Sigmoid colon (tissue), 7 donors: ENCODE measurements around the gene KRTAP5-11. TPM values are rescaled to one million over a fixed set of nuclear protein-coding genes. Genes with fewer than 3 reads are reported as not detected.

Experiments used
- DNase-seq: peaks from one replicate; pipeline ENCODE4 v3.0.0-alpha.2; 2019
- H3K27ac ChIP-seq, 4 donors: fragments of 200-600 bp; sonication (generic); one replicate each; pipeline ENCODE4 v1.5.1; 2016 to 2019; ENCODE audit warnings: mild to moderate bottlenecking in 1 of 4
- H3K27me3 ChIP-seq, 3 donors: fragments of 200-600 bp; sonication (generic); one replicate each; pipeline ENCODE4 v1.5.1; 2019; ENCODE audit warnings: mild to moderate bottlenecking in 1 of 3
- H3K36me3 ChIP-seq, 4 donors: fragments of 200-600 bp; sonication (generic); one replicate each; pipeline ENCODE4 v1.5.1; 2016 to 2019
- H3K4me1 ChIP-seq, 4 donors: fragments of 200-600 bp; sonication (generic); one replicate each; pipeline ENCODE4 v1.5.1; 2017 to 2019
- H3K4me3 ChIP-seq, 4 donors: fragments of 200-600 bp; sonication (generic); one replicate each; pipeline ENCODE4 v1.5.1; 2017 to 2019; ENCODE audit warnings: mild to moderate bottlenecking in 2 of 4, moderate library complexity in 1 of 4
- H3K9me3 ChIP-seq, 4 donors: fragments of 200-600 bp in 3 of 4; sonication (generic) in 3 of 4; one replicate each; pipeline versions ENCODE4 v1.5.1 to v1.6.1; 2013 to 2019
- EP300 ChIP-seq, 4 donors: sonication (generic); formaldehyde crosslinking; IDR thresholded peaks; one replicate each; pipeline ENCODE4 v1.6.1; 2017; ENCODE audit warnings: antibody characterized with exemption in 4 of 4
- POLR2A ChIP-seq, 2 donors: fragments of 450-650 bp; IDR thresholded peaks; one replicate each; pipeline ENCODE4 v1.6.1; 2016; ENCODE audit warnings: antibody characterized with exemption in 2 of 2, mild to moderate bottlenecking in 2 of 2, moderate library complexity in 2 of 2
- POLR2AphosphoS5 ChIP-seq, 4 donors: sonication (generic); formaldehyde crosslinking; IDR thresholded peaks; one replicate each; pipeline ENCODE4 v1.6.1; 2017; ENCODE audit warnings: antibody characterized with exemption in 4 of 4
- WGBS, 2 donors: extraction: QIAGEN DNeasy Blood & Tissue Kit; methylation state at CpG; one replicate each; pipeline ENCODE4 v1.1.7; 2013; 5-methylcytosine and 5-hydroxymethylcytosine counted together
- intact Hi-C: fragments of 100-400 bp; cut with DNase I; formaldehyde crosslinking; loops from one replicate; pipeline ENCODE4 v1.15.1; 2023
- polyA plus RNA-seq, 3 donors: library from polyadenylated mRNA; stranded (reverse); fragments of 200-250 nt; gene quantifications; one replicate each; pipeline ENCODE4 v1.2.3, GENCODE V29; 2013
- total RNA-seq, 4 donors: library from RNA; depleted of rRNA; stranded (reverse); fragments of >200 nt; gene quantifications; one replicate each; pipeline ENCODE4 v1.1.0, GENCODE V29; 2016
- TF ChIP-seq, protein P1 (sequence below), 4 experiments: fragments of 450-650 bp in 3 of 4; fragments of 200-600 bp in 1 of 4; IDR thresholded peaks; one replicate each; pipeline ENCODE4 v1.5.1; 2016 to 2019; ENCODE audit warnings: antibody characterized with exemption in 4 of 4, mild to moderate bottlenecking in 3 of 4, moderate library complexity in 2 of 4
- donor health status: healthy with polysubstance abuse.
- donor health status: Bipolar disorder and iron deficiency.
- donor health status: healthy.

The KRTAP5-11 gene
- total and polyA plus RNA-seq, 7 donors, result not detected

DNA sequence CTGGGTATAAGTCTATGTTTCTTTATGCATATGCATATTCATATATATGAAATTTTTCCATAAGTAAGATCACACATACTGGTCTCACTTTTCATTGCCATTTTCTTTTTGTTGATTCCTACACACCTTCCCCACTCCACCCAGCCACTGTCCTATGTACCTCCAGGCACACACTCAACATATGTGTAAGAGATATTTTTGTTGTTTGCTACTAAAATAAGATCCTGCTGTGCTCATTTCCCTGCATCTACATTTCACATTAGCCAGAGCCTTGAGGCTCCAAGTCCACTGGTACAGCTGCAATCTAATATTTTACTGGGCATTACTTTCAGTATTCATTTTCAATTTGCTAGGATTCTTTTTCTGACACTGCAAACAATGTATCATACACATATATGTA lies 25.4 kb downstream of the KRTAP5-11 start:
- Histone ChIP-seq H3K27me3 (no peaks in the 10 kb centered on the region), H3K9me3 (no peaks in the 10 kb centered on the region), H3K4me1 (no peaks in the 10 kb centered on the region), H3K4me3 (no peak overlapping the region), H3K27ac (no peak overlapping the region), H3K36me3 (no peaks in the 10 kb centered on the region)
- intact Hi-C loops, result no loop called here
- TF ChIP-seq POLR2AphosphoS5 (IDR thresholded peaks at IDR 0.05), result no peak
- TF ChIP-seq EP300 (IDR thresholded peaks at IDR 0.05), result no peak
- TF ChIP-seq, protein P1, sequence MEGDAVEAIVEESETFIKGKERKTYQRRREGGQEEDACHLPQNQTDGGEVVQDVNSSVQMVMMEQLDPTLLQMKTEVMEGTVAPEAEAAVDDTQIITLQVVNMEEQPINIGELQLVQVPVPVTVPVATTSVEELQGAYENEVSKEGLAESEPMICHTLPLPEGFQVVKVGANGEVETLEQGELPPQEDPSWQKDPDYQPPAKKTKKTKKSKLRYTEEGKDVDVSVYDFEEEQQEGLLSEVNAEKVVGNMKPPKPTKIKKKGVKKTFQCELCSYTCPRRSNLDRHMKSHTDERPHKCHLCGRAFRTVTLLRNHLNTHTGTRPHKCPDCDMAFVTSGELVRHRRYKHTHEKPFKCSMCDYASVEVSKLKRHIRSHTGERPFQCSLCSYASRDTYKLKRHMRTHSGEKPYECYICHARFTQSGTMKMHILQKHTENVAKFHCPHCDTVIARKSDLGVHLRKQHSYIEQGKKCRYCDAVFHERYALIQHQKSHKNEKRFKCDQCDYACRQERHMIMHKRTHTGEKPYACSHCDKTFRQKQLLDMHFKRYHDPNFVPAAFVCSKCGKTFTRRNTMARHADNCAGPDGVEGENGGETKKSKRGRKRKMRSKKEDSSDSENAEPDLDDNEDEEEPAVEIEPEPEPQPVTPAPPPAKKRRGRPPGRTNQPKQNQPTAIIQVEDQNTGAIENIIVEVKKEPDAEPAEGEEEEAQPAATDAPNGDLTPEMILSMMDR (IDR thresholded peaks at IDR 0.05), result no peak
- DNase-seq, result no peak

DNA sequence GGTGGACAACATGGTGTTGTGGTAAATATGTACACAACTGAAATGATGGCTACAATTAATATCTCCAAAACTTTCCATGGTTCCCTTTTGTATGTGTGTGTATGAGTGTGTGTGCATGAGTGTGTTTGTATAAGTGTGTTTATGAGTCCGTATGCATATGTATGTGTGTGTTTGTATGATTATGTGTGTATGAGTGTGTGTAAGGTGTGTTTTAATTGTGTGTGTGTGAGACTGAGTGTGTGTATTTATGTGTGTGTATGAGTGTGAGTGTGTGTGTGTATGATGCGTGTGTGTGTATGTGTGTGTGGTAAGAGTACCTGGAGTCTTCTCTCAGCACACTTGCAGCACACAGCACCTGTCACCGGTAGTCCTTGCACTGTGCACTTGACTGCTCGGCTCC lies 26.7 kb downstream of the KRTAP5-11 start:
- H3K27ac ChIP-seq, result no peak overlapping the region
- no peaks in the 10 kb centered on the region for H3K9me3 ChIP-seq
- intact Hi-C loops, result no loop called here
- no peak for DNase-seq
- TF ChIP-seq EP300 (IDR thresholded peaks at IDR 0.05), result no peak
- TF ChIP-seq, protein P1 (IDR thresholded peaks at IDR 0.05), result no peak
- no peak for TF ChIP-seq POLR2A (IDR thresholded peaks at IDR 0.05)
- no peak for TF ChIP-seq POLR2AphosphoS5 (IDR thresholded peaks at IDR 0.05)
- H3K27me3 ChIP-seq, result no peaks in the 10 kb centered on the region
- H3K36me3 ChIP-seq, result no peaks in the 10 kb centered on the region
- WGBS, 2 donors, result 80 to 89% methylated on average over 4 of the region's 4 CpGs
- H3K4me3 ChIP-seq, result no peak overlapping the region
- H3K4me1 ChIP-seq, result no peaks in the 10 kb centered on the region

DNA sequence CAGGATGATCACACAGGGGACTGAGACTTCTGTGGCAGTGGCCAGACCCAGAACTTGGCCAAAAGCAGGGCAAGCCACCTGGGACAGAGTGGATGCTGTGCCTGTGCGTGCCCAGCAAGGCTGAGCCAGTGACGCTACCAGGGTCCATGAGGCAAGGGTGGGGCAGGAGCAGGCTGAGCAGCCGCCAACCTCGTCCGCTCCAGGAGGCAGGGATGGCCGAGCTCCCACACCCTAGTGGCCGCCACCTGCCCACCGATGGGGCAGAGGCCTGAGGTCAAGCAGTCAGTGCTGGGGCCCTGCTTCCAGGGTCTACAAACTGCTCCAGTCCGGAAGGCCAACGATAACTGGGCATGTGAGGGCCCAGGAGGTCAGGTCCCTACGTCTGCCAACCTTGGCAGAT lies 27.2 kb downstream of the KRTAP5-11 start:
- intact Hi-C loops, result no loop called here
- TF ChIP-seq, protein P1 (IDR thresholded peaks at IDR 0.05), result no peak
- TF ChIP-seq POLR2A (IDR thresholded peaks at IDR 0.05) (no peak), POLR2AphosphoS5 (IDR thresholded peaks at IDR 0.05) (no peak), EP300 (IDR thresholded peaks at IDR 0.05) (no peak)
- 93 to 94% methylated on average over 11 of the region's 11 CpGs for WGBS, 2 donors
- no peak overlapping the region for H3K27ac ChIP-seq
- no peaks in the 10 kb centered on the region for H3K27me3 ChIP-seq
- no peaks in the 10 kb centered on the region for H3K9me3 ChIP-seq
- DNase-seq, result no peak
- no peaks in the 10 kb centered on the region for H3K36me3 ChIP-seq
- H3K4me3 ChIP-seq, result no peak overlapping the region
- H3K4me1 ChIP-seq, result no peaks in the 10 kb centered on the region

DNA sequence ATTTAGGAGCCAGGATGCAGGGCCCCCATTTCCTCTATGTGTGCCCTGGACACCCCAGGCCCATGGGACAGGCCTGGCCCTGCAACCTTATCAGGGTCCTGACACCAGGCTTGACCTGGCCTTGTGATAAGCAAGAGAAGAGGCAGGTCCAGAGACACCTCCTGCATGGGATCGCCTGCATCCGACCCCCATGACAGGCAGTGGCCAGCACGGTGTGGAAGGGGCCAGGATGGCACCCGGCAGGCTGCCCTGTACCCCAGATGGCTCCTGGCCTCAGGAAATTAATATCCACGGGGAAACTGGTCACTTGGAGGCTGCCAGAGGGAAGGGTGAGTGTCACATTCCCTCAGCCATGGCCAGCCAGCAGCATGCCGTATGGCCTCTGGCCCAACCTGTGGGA lies 27.7 kb downstream of the KRTAP5-11 start:
- WGBS, 2 donors, result 91 to 92% methylated on average over 6 of the region's 6 CpGs
- TF ChIP-seq POLR2A (IDR thresholded peaks at IDR 0.05) (no peak), POLR2AphosphoS5 (IDR thresholded peaks at IDR 0.05) (no peak)
- H3K9me3 ChIP-seq, result no peaks in the 10 kb centered on the region
- intact Hi-C loops, result no loop called here
- no peak overlapping the region for H3K4me3 ChIP-seq
- no peaks in the 10 kb centered on the region for H3K27me3 ChIP-seq
- H3K36me3 ChIP-seq, result no peaks in the 10 kb centered on the region
- no peaks in the 10 kb centered on the region for H3K4me1 ChIP-seq
- H3K27ac ChIP-seq, result no peak overlapping the region
- no peak for DNase-seq

DNA sequence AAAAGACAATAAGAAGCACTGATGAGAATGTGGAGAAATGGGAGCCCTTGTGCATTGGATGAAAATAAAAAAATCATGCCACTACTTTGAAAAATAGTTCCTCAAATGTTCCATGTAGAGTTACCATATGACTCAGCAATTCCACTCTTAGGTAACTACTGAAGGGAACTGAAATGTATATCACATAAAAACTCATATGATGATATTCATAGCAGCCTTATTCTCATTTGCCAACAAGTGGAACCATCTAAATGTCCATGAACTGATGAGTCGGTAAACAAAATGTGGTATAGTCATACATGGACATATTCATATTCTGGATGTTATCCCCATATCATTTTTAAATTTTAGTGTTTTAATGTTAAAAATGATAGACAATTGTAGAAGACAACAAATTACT lies 31.0 kb downstream of the KRTAP5-11 start:
- TF ChIP-seq POLR2A (IDR thresholded peaks at IDR 0.05), result no peak
- TF ChIP-seq, protein P1 (IDR thresholded peaks at IDR 0.05), result no peak
- no peak for TF ChIP-seq POLR2AphosphoS5 (IDR thresholded peaks at IDR 0.05)
- TF ChIP-seq EP300 (IDR thresholded peaks at IDR 0.05), result no peak
- Histone ChIP-seq H3K36me3 (no peaks in the 10 kb centered on the region), H3K27me3 (peaks cover 0 to 6% (median 0%) of the 10 kb centered on the region in 3 donors), H3K27ac (no peak overlapping the region), H3K4me3 (no peak overlapping the region), H3K9me3 (no peaks in the 10 kb centered on the region), H3K4me1 (no peaks in the 10 kb centered on the region)
- DNase-seq, result no peak
- intact Hi-C loops, result no loop called here
- WGBS, 2 donors, result 84 to 92% methylated on average over 1 of the region's 1 CpG
